Measurements from ENCODE around the gene MAPK8IP3. TPM values are rescaled to one million over a fixed set of nuclear protein-coding genes. Genes with fewer than 3 reads are reported as not detected.

The MAPK8IP3 gene
- total RNA-seq, 4 donors from 2014 or later: 15.8 to 92.1 (median 39.0) TPM

DNA sequence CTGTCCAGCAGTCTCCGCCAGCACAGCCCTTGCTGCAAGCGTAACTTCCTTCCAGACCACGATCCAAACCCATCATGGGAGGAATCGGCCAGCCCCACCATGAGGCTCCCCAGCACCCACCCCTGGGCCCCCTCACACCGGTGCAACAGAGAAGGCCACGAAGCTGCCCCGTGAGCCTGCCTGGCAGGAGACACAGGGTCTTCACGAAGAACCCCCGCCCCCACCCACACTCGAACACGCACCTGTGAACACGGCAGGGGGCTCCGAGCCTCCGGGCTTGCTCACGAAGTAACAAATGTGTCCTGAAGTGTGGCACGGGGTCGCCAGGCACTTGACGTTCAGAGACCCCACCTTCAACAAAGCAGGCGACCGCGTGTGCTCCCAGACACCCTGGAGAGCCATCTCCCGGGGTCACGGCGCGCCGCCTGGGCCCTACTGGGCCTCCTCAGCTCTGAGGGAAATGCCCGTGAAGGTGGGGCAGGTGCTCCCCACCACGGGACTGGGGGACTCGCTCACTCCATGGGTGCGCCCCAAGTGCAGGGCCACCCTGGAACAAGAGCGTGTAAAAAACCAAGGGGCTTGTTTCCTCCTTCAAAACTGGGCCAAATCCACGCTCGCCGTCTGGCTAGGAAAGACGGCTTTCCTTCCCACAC is 113.0 kb downstream of the MAPK8IP3 start:
- TF ChIP-seq, protein P1, sequence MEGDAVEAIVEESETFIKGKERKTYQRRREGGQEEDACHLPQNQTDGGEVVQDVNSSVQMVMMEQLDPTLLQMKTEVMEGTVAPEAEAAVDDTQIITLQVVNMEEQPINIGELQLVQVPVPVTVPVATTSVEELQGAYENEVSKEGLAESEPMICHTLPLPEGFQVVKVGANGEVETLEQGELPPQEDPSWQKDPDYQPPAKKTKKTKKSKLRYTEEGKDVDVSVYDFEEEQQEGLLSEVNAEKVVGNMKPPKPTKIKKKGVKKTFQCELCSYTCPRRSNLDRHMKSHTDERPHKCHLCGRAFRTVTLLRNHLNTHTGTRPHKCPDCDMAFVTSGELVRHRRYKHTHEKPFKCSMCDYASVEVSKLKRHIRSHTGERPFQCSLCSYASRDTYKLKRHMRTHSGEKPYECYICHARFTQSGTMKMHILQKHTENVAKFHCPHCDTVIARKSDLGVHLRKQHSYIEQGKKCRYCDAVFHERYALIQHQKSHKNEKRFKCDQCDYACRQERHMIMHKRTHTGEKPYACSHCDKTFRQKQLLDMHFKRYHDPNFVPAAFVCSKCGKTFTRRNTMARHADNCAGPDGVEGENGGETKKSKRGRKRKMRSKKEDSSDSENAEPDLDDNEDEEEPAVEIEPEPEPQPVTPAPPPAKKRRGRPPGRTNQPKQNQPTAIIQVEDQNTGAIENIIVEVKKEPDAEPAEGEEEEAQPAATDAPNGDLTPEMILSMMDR (IDR thresholded peaks at IDR 0.05; ENCODE audit: low read depth): no peak

DNA sequence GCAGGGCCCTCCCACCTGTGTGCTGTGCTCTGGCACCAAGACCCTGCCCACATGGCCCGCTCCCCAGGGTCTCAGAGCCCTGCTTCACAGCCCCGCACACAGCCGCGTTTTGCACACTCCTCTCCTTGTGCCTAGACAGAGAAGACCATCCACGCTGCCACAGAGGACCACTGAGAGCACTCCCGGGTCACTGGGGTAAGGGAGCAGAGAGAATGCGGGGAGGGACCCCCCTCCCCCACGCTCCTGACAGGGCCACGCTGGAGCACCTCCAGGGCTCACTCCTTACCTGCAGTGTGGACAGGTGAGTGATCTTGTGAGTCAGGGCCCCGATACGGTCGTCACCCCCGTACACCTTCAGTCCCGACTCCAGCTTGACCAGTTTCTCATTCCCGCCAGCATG is 113.6 kb downstream of the MAPK8IP3 start:
- TF ChIP-seq, protein P1 (IDR thresholded peaks at IDR 0.05; ENCODE audit: low read depth): no peak

Small RNAs within 50 kb of the gene (small RNA-seq; reads per million reads assigned to genes)
- gene MIR3177: 0.97 reads per million

Other genes with a start within 250 kb of the MAPK8IP3 start
- gene CLCN7, start 231.2 kb upstream of the MAPK8IP3 start, total RNA-seq: 10 to 100 TPM; 44.9 to 73.3 (median 56.6) TPM
- not detected for gene PTX4, start 217.3 kb upstream of the MAPK8IP3 start, total RNA-seq
- 10 to 100 TPM in 2 of 4 donors, 1 to 10 TPM in 2; 7.5 to 42.4 (median 10.2) TPM for gene TELO2, start 212.8 kb upstream of the MAPK8IP3 start, total RNA-seq
- 10 to 100 TPM; 14.1 to 87.6 (median 24.6) TPM for gene TMEM204, start 172.5 kb upstream of the MAPK8IP3 start, total RNA-seq
- 10 to 100 TPM in 3 of 4 donors, 1 to 10 TPM in 1; 6.5 to 20.5 (median 16.6) TPM for gene IFT140, start 94.1 kb upstream of the MAPK8IP3 start, total RNA-seq
- 10 to 100 TPM in 1 of 4 donors, 1 to 10 TPM in 3; 6.8 to 13.9 (median 8.7) TPM for gene CRAMP1, start 93.8 kb upstream of the MAPK8IP3 start, total RNA-seq
- 10 to 100 TPM; 13.2 to 26.4 (median 16.7) TPM for gene JPT2, start 27.9 kb upstream of the MAPK8IP3 start, total RNA-seq
- gene NME3, start 65.3 kb downstream of the MAPK8IP3 start, total RNA-seq: 100 to 1,000 TPM in 1 of 4 donors, 10 to 100 TPM in 3; 34.1 to 102 (median 62.8) TPM
- 10 to 100 TPM in 1 of 4 donors, 1 to 10 TPM in 3; 2.3 to 13.8 (median 5.2) TPM for gene EME2, start 66.6 kb downstream of the MAPK8IP3 start, total RNA-seq
- gene MRPS34, start 66.9 kb downstream of the MAPK8IP3 start, total RNA-seq: 10 to 100 TPM; 34.1 to 62.4 (median 57.2) TPM
- gene SPSB3, start 76.4 kb downstream of the MAPK8IP3 start, total RNA-seq: 100 to 1,000 TPM in 1 of 4 donors, 10 to 100 TPM in 3; 14.7 to 102 (median 64.5) TPM
- gene NUBP2, start 76.8 kb downstream of the MAPK8IP3 start, total RNA-seq: 10 to 100 TPM; 17.0 to 77.2 (median 49.7) TPM
- gene IGFALS, start 87.5 kb downstream of the MAPK8IP3 start, total RNA-seq: under 1 TPM in 1 of 4 donors, not detected in 3; 0.66 TPM
- gene HAGH, start 120.6 kb downstream of the MAPK8IP3 start, total RNA-seq: 100 to 1,000 TPM in 2 of 4 donors, 10 to 100 TPM in 2; 50.4 to 121 (median 108) TPM
- 10 to 100 TPM; 25.4 to 42.0 (median 30.8) TPM for gene FAHD1, start 121.0 kb downstream of the MAPK8IP3 start, total RNA-seq
- not detected for gene MEIOB, start 166.0 kb downstream of the MAPK8IP3 start, total RNA-seq
- gene HS3ST6, start 212.2 kb downstream of the MAPK8IP3 start, total RNA-seq: not detected
- 10 to 100 TPM; 11.2 to 30.0 (median 18.1) TPM for gene MSRB1, start 237.0 kb downstream of the MAPK8IP3 start, total RNA-seq
- not detected for gene RPL3L, start 248.5 kb downstream of the MAPK8IP3 start, total RNA-seq

Data from subcutaneous adipose tissue (tissue), 4 donors.